GM12878 (cell line): ENCODE results near the gene TFAP2E. TPM values are rescaled to one million over a fixed set of nuclear protein-coding genes. Genes with fewer than 3 reads are reported as not detected.

Source experiments
- ATAC-seq: fragments of 200-7000 bp; cut with Tn5 transposase; 3 replicates; pipeline ENCODE4 v1.9.1; 2020; ENCODE audit warnings: mild to moderate bottlenecking, moderate library complexity
- BruUV-seq: library from RNA; stranded (reverse); fragments of 400-500 nt; replicated peaks from 2 replicates; lab custom pipeline; 2021; lab: Mats Ljungman, UMichigan
- CTCF ChIA-PET: fragments of 300-600 bp; sonication (Branson Sonifier 250); formaldehyde crosslinking; extraction: SDS; loops from one replicate; lab custom pipeline; 2021; ENCODE audit warnings: inconsistent platforms; lab: Yijun Ruan, JAX
- POLR2A ChIA-PET: fragments of 350-600 bp; formaldehyde crosslinking; extraction: SDS; loops from one replicate; lab custom pipeline; 2021; ENCODE audit warnings: inconsistent platforms; lab: Charles Lee
- RAD21 ChIA-PET: fragments of 300-600 bp; sonication (Branson Sonifier 250); formaldehyde crosslinking; loops from one replicate; lab custom pipeline; 2023; ENCODE audit warnings: antibody characterized with exemption; ENCODE audit not compliant: unreplicated experiment; lab: Charles Lee
- SMC1A ChIA-PET: fragments of 300-600 bp; sonication (Branson Sonifier 250); formaldehyde crosslinking; loops from one replicate; lab custom pipeline; 2023; ENCODE audit not compliant: unreplicated experiment, uncharacterized antibody; lab: Charles Lee
- DNase-seq: peaks from one replicate; pipeline ENCODE4 v3.0.0-alpha.2; 2011; ENCODE audit warnings: low read depth, low spot score
- FAIRE-seq: peaks from 3 replicates; lab custom pipeline; 2011; peaks lifted over from hg19 to GRCh38; lab: Jason Lieb, UNC
- H2AFZ ChIP-seq: 2 replicates; pipeline ENCODE4 v1.6.0; 2011; ENCODE audit warnings: low read depth, low read length, control low read depth; ENCODE audit not compliant: control insufficient read depth
- H3K27ac ChIP-seq: 2 replicates; pipeline ENCODE4 v1.5.1; 2011; ENCODE audit warnings: control low read depth; ENCODE audit not compliant: control insufficient read depth, insufficient read depth
- H3K27me3 ChIP-seq, 2 experiments: replicated peaks in 1 of 2; 2 replicates each; pipeline versions ENCODE4 v1.6.0 to v1.6.1; 2011; ENCODE audit warnings: low read length in 1 of 2; ENCODE audit not compliant: control insufficient read depth in 2 of 2, insufficient read depth in 2 of 2
- H3K36me3 ChIP-seq, 2 experiments: 2 replicates each; pipeline ENCODE4 v1.5.1; 2011; ENCODE audit warnings: low read length in 1 of 2; ENCODE audit not compliant: control insufficient read depth in 2 of 2, insufficient read depth in 2 of 2
- H3K4me1 ChIP-seq: 2 replicates; pipeline ENCODE4 v1.6.1; 2011; ENCODE audit warnings: mild to moderate bottlenecking, low read length, moderate library complexity, mixed read lengths; ENCODE audit not compliant: control insufficient read depth, insufficient read depth
- H3K4me2 ChIP-seq: 2 replicates; pipeline ENCODE4 v1.6.0; 2011; ENCODE audit warnings: control low read depth; ENCODE audit not compliant: control insufficient read depth, insufficient read depth
- H3K4me3 ChIP-seq: fragments of 200-600 bp; sonication (generic); 2 replicates; pipeline ENCODE4 v1.5.1; 2016
- H3K79me2 ChIP-seq: 2 replicates; pipeline ENCODE4 v1.6.0; 2011; ENCODE audit warnings: low read length; ENCODE audit not compliant: control insufficient read depth, insufficient read depth
- H3K9ac ChIP-seq: 2 replicates; pipeline ENCODE4 v1.8.0; 2011; ENCODE audit warnings: low read length, control low read depth, mixed read lengths; ENCODE audit not compliant: control insufficient read depth, insufficient read depth
- H3K9me3 ChIP-seq: replicated peaks from 3 replicates; pipeline ENCODE4 v1.5.1; 2011; ENCODE audit warnings: mild to moderate bottlenecking, low read length; ENCODE audit not compliant: control insufficient read depth, insufficient read depth
- H4K20me1 ChIP-seq: 2 replicates; pipeline ENCODE4 v1.6.0; 2011; ENCODE audit not compliant: control insufficient read depth, insufficient read depth
- HDAC6 ChIP-seq: fragments of 200-600 bp; sonication (generic); IDR thresholded peaks from one replicate; pipeline ENCODE4 v1.8.0; 2017; ENCODE audit warnings: antibody characterized with exemption; ENCODE audit not compliant: unreplicated experiment
- JUND ChIP-seq: IDR thresholded peaks from 2 replicates; pipeline ENCODE4 v1.6.1; 2012; ENCODE audit warnings: low read depth, mild to moderate bottlenecking, low read length, improper control_type of control experiment, moderate library complexity
- KAT2A ChIP-seq: conservative IDR thresholded peaks from 2 replicates; pipeline ENCODE4 v1.6.1; 2011; ENCODE audit warnings: low read depth, low read length; ENCODE audit not compliant: control insufficient read depth
- KDM1A ChIP-seq: fragments of 200-600 bp; sonication (generic); IDR thresholded peaks from 2 replicates; pipeline ENCODE4 v1.6.1; 2016; ENCODE audit warnings: borderline replicate concordance
- PBX3 ChIP-seq: IDR thresholded peaks from 2 replicates; pipeline ENCODE4 v1.6.1; 2011; ENCODE audit warnings: mild to moderate bottlenecking, low read depth, low read length, moderate library complexity; ENCODE audit not compliant: insufficient replicate concordance
- PML ChIP-seq: IDR thresholded peaks from 2 replicates; pipeline ENCODE4 v1.6.1; 2012; ENCODE audit warnings: low read length, inconsistent platforms
- SRF ChIP-seq, 2 experiments: IDR thresholded peaks; 2 replicates each; pipeline ENCODE4 v1.6.1; 2011; ENCODE audit warnings: low read depth in 2 of 2, low read length in 2 of 2, mild to moderate bottlenecking in 1 of 2, moderate library complexity in 1 of 2
- SUPT20H ChIP-seq: IDR thresholded peaks from 2 replicates; pipeline ENCODE4 v1.6.1; 2011; ENCODE audit warnings: low read depth, mild to moderate bottlenecking, low read length, moderate library complexity, borderline replicate concordance; ENCODE audit not compliant: control insufficient read depth
- in situ Hi-C: fragments of 300-500 bp; cut with MboI; formaldehyde crosslinking; loops from 9 replicates; pipeline ENCODE4 v1.14.3; 2018; ENCODE audit warnings: mixed read lengths
- intact Hi-C: fragments of 100-400 bp; cut with micrococcal nuclease; formaldehyde crosslinking; loops from one replicate; pipeline ENCODE4 v1.14.2; 2022; ENCODE audit not compliant: unreplicated experiment
- polyA plus RNA-seq, 11 experiments: library from polyadenylated mRNA; depleted of rRNA in 4 of 11; unstranded in 6 of 11; stranded (reverse) in 5 of 11; fragments of >200 nt; fragmentation: Nextera tagmentation in 4 of 11; fragmentation: Illumina TruSeq in 1 of 11; extraction: Ambion mirVana in 4 of 11; extraction: Trizol in 1 of 11; gene quantifications; 1 replicate in 1 of 11; 2 replicates in 10 of 11; pipeline versions ENCODE4 v1.2.1 to v1.2.3, GENCODE V29; 2011 to 2016; ENCODE audit warnings: inconsistent platforms in 2 of 11, missing spikeins in 2 of 11, low read depth in 1 of 11
- total RNA-seq, 4 experiments: library from RNA; depleted of rRNA in 3 of 4; stranded (reverse); fragments of >200 nt in 3 of 4; fragmentation: Illumina TruSeq in 1 of 4; extraction: Trizol in 1 of 4; gene quantifications; 2 replicates each; pipeline versions ENCODE4 v1.2.1 to v1.2.3, GENCODE V29; 2013 to 2021

TFAP2E gene
- total and polyA plus RNA-seq, 10 of the 15 experiments (the other 5 are each of a cell fraction or from before 2014, with no cell fraction given), result 0.10 to 1.1 (median 0.43) TPM

DNA sequence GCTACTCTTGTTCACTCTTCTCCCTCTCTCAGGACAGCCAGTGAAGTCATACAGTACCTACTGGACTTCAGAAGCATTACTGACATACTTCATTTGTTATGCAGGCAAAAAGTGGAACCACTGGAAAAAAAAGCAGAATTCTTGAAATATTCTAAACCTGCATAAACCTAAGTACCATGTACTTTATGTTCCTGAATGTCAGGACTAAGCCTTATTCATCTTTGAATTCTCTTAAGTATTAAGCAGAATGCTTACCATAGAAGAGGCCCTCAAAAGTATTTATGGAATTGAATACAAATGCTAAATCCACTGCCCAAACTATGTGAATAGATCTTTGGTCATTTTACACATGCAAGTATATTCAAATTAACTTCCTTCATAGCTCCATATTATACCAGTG lies 60.4 kb downstream of the TFAP2E start:
- in situ Hi-C loops, result loop anchor here (5.0 kb wide), 1 partner anchor 94 kb away; no protein-coding TSS in a partner anchor
- CTCF ChIA-PET, result interaction anchor here (0.6 to 0.9 kb wide), 2 partner anchors 66 to 239 kb away, joined by 3 read pairs; no protein-coding TSS in a partner anchor
- Histone ChIP-seq H3K27ac (no peak overlapping the region), H3K9ac (no peak overlapping the region), H4K20me1 (no peaks in the 10 kb centered on the region), H3K9me3 (no peaks in the 10 kb centered on the region), H3K4me2 (no peak overlapping the region), H3K79me2 (peaks cover 45% of the 10 kb centered on the region), H3K36me3 (peaks cover 2 to 43% of the 10 kb centered on the region in 2 experiments), H2AFZ (no peak overlapping the region), H3K4me3 (no peak overlapping the region), H3K4me1 (no peaks in the 10 kb centered on the region; the same call in 1 of the 2 replicates), H3K27me3 (no peaks in the 10 kb centered on the region)
- ATAC-seq (no peak), FAIRE-seq (no peak), DNase-seq (no peak)
- POLR2A ChIA-PET, result no interaction called here
- SMC1A ChIA-PET, result interaction anchor here (1.3 kb wide), 1 partner anchor 82 kb away, joined by 3 read pairs; no protein-coding TSS in a partner anchor
- TF ChIP-seq KDM1A, result no peak
- no peak for TF ChIP-seq SUPT20H
- no peak for TF ChIP-seq SRF (IDR thresholded peaks at IDR 0.05; ENCODE audit: low read depth in 2 of 2, low read length in 2 of 2)
- TF ChIP-seq JUND, result no peak
- no peak for TF ChIP-seq PML
- TF ChIP-seq HDAC6, result no peak
- no peak for TF ChIP-seq KAT2A
- TF ChIP-seq PBX3, result no peak
- RAD21 ChIA-PET, result no interaction called here
- intact Hi-C loops, result no loop called here
- no TSS peak for BruUV-seq
